ENCODE results near the gene CNOT11.
"Not testable (repeated sequence)": the region's sequence is repeated elsewhere in the genome, so short reads cannot be mapped to it uniquely, and the experiment has no call there.

The CNOT11 gene

DNA sequence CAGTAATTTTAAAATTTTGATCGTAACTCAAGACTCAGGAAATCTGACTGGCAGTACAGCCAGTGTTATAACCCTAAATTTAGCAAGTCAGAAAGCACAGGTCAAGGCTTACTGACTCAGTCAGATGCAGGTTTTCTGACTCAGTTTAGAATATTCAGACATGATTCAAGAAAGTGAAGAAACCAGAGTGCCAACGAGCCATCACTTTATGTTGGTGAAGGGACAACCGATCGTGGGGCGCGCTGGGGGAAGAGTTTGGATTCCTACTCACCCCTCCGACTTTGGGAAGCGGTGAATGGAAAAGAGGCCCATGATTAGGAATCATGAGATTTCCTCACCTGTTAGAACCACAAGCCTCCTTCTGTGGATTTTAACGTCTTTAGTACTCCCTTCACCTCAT is 54.8 kb downstream of the CNOT11 start:
- TF ChIP-seq ZFX (IDR thresholded peaks at IDR 0.05), result no peak
- TF ChIP-seq, protein P1, sequence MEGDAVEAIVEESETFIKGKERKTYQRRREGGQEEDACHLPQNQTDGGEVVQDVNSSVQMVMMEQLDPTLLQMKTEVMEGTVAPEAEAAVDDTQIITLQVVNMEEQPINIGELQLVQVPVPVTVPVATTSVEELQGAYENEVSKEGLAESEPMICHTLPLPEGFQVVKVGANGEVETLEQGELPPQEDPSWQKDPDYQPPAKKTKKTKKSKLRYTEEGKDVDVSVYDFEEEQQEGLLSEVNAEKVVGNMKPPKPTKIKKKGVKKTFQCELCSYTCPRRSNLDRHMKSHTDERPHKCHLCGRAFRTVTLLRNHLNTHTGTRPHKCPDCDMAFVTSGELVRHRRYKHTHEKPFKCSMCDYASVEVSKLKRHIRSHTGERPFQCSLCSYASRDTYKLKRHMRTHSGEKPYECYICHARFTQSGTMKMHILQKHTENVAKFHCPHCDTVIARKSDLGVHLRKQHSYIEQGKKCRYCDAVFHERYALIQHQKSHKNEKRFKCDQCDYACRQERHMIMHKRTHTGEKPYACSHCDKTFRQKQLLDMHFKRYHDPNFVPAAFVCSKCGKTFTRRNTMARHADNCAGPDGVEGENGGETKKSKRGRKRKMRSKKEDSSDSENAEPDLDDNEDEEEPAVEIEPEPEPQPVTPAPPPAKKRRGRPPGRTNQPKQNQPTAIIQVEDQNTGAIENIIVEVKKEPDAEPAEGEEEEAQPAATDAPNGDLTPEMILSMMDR (conservative IDR thresholded peaks at IDR 0.05), result no peak
- peak overlapping the region; percentile 90 for H3K27ac ChIP-seq

DNA sequence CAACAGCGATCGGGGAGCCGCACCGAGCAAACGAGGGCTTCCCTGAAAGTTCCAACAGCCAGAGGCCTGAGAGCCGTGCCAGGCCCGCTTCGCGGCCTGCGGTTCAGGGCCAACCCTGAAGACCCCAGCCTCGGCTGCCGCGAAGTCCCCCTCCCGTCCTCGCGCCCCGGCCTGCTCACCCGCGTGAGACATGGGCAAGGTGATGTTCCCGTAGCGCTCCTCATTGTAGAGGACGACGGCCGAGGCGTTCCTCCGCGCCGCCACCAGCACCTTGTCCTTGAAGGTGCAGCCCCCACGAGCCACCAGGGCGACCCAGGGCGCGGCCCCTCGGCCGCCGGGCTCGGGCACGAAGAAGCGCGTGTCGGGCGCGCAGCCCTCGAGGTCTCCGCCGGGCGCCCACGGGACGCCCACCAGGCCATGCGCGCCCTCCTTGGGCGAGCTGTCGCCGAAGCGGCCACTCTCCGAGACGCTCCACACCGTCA is 55.3 kb downstream of the CNOT11 start:
- H3K27ac ChIP-seq, result peak overlapping the region; percentile 90
- TF ChIP-seq ZFX (IDR thresholded peaks at IDR 0.05), result no peak; the same call in none of the 2 replicates
- TF ChIP-seq, protein P1 (conservative IDR thresholded peaks at IDR 0.05), result no peak

DNA sequence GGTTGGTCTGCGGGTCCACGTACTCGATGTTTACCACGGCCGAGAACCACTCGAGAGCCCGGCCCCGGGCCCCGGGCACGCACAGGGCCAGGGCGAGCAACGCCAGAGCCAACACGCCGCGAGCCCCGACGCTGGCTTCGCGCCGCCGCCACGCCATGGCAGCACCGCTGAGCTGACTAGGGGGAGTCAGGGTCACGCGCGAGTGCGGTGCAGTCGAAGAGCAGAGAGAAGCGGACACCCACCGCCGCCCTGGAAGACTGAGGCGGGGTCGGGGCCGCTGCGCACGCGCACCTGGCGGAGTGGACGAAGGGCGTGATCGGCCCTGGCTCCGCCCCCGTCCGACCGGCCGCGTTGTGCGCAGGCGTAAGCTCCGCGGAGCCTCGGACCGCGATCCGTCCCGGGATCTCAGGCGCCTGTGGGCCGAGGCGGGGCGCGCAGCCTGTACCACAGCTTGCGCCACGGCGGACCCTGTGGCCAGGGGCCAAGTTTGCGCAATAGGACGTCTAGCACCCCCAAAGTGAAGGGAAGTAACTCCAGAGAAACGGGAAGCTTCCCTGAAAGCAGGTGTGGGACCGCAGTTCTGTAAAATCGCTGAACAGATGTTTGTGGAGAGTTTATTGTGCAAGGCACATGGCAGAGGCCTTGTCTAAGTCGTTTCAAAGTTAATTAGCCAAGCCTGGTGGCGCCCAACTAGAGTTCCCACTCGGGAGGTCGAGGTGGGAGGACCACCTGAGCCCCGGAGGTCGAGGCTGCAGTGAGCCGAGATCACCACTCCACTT is 55.9 kb downstream of the CNOT11 start, which contains the start of gene RNF149:
Gene RNF149, minus strand, starts transcription at position 270 of the 779 bp plus-strand sequence. Its CDS starts 113 bp downstream, at position 157.
- TF ChIP-seq, protein P1 (conservative IDR thresholded peaks at IDR 0.05), result no peak
- TF ChIP-seq ZFX (IDR thresholded peaks at IDR 0.05), result peak; percentile 66
- peak within 1 kb of the TSS; percentile 90 for H3K27ac ChIP-seq

DNA sequence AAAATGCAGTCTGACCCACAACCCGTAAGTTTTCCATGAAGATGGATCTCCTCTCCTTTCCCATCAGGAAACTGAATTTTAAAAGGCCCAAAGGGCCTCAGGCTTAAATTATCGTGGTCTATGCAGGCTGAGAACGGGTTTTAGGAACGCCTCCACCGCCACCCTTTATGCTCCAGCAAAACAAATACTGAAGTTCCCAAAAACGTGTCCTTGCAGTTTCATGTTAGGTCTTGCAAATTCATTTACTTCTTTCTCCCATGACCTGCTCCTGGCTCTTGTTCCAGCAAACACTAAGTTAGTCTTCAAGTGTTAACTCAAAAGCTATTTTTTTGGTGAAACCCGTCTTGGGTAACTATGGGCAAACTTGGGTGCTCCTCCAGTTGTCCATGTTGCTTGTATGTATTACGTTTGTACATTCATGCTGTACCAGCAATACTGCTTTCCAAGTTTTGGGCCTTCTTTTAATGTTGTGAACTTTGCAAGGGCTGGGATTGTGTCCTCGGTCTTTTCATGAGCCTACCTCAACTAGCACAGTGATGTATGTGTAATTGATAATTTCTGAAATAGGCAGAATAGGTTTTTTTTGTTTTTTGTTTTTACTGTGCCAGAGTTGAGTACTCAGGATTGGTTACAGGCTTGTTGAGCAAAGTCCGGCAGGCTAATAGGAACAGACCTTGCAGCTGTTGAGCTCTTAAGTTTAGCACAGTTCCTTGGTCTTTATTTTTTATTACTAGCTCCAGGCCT is 57.6 kb downstream of the CNOT11 start:
- TF ChIP-seq, protein P1 (conservative IDR thresholded peaks at IDR 0.05), result no peak
- TF ChIP-seq ZFX (IDR thresholded peaks at IDR 0.05), result no peak
- no peak overlapping the region for H3K27ac ChIP-seq

DNA sequence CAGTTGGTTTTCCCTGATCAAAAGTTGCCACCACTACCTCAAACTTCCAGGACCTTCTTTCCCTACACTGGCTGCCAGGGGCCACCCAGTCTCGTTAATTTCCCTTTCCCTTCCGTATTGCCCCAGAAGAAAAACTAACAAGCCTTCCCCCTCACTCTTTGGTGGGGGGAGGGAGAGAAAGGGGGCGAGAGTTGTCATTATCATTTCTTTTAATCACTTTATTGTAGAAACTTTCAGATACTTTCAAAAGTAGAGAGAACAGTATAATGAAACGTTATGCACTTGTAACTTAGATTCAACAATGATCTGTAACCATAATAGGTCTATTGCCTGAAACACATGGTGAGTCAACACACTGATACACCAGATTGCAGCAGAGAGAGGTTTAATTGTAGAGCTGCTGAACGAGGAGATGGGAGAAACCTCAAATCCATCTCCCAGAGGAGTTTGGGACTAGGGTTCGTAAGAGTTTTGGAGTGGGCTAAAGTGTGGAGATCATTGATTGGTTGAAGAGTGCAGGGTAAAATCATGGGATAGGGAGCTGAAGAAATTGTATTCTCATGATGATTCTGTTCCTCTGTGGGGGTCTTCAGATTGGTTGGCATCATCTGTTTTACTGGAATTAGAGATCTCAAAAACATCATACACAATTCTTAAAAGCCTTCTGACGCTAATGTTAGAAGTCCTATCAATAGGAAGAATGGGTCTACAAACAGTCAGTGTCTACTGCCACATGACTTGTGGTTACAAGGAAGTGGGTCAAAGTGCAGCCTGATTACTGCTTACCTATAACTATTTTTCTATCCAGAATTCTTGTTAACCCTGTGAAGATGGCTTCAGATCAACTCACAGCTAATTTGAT is 58.4 kb downstream of the CNOT11 start:
- TF ChIP-seq, protein P1 (conservative IDR thresholded peaks at IDR 0.05), result no peak
- TF ChIP-seq ZFX (IDR thresholded peaks at IDR 0.05), result no peak
- H3K27ac ChIP-seq, result no peak overlapping the region

DNA sequence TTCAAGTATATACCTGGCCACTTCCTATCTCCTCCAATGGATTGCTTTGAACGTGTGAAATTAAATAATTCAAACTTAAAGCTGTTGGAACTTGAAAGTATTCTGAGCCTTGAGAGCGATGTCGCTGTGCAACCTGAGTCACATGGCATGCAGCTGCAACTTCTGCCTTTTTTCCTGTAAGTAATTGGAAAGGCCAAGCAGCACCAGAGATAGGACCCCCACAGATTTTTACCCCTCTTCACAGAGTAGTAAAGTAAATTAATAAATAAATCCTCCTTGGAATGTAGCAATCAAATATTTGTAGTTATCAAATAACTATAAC is 59.0 kb downstream of the CNOT11 start:
- TF ChIP-seq, protein P1 (conservative IDR thresholded peaks at IDR 0.05), result no peak
- no peak for TF ChIP-seq ZFX (IDR thresholded peaks at IDR 0.05)
- no peak overlapping the region for H3K27ac ChIP-seq

DNA sequence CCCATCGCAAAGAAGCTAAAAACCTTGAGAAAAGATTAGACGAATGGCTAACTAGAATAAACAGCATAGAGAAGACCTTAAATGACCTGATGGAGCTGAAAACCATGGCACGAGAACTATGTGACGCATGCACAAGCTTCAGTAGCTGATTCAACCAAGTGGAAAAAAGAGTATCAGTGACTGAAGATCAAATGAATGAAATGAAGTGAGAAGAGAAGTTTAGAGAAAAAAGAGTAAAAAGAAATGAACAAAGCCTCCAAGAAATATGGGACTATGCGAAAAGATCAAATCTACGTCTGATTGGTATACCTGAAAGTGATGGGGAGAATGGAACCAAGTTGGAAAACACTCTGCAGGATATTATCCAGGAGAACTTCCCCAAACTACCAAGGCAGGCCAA is 63.9 kb downstream of the CNOT11 start:
- H3K27ac ChIP-seq, result not testable (repeated sequence)
